ENCODE results near the gene RPS27L.

The RPS27L gene

GRCh38 chr15:63157118-63157843 lies at the start of gene RPS27L:
Gene RPS27L (minus strand): TSS chr15:63157477. CDS start chr15:63157405, 72 bp downstream.
- peak; percentile 93 for DNase-seq (ENCODE audit: low spot score)

- DNase-seq (ENCODE audit: low spot score), result no peak
Measured at GRCh38 chr15:63206079-63206478, 48.8 kb upstream of the RPS27L start.

GRCh38 chr15:63203451-63204090 lies 46.3 kb upstream of the RPS27L start:
- peak; percentile 70 for DNase-seq (ENCODE audit: low spot score)

GRCh38 chr15:63202861-63203260 lies 45.6 kb upstream of the RPS27L start:
- DNase-seq (ENCODE audit: low spot score), result no peak

GRCh38 chr15:63200464-63201249 lies 43.4 kb upstream of the RPS27L start:
- no peak for DNase-seq (ENCODE audit: low spot score)

- DNase-seq (ENCODE audit: low spot score), result no peak
Measured at GRCh38 chr15:63198371-63199250, 41.3 kb upstream of the RPS27L start.

- DNase-seq (ENCODE audit: low spot score), result no peak
Measured at GRCh38 chr15:63197626-63198025, 40.3 kb upstream of the RPS27L start.

GRCh38 chr15:63196842-63197241 lies 39.6 kb upstream of the RPS27L start:
- DNase-seq (ENCODE audit: low spot score), result no peak

GRCh38 chr15:63195569-63196015 lies 38.3 kb upstream of the RPS27L start:
- no peak for DNase-seq (ENCODE audit: low spot score)

- no peak for DNase-seq (ENCODE audit: low spot score)
Measured at GRCh38 chr15:63194880-63195568, 37.7 kb upstream of the RPS27L start.

- DNase-seq (ENCODE audit: low spot score), result no peak
Measured at GRCh38 chr15:63194302-63194701, 37.0 kb upstream of the RPS27L start.

GRCh38 chr15:63192619-63193206 lies 35.4 kb upstream of the RPS27L start:
- DNase-seq (ENCODE audit: low spot score), result no peak

GRCh38 chr15:63191895-63192618 lies 34.8 kb upstream of the RPS27L start:
- DNase-seq (ENCODE audit: low spot score), result no peak

GRCh38 chr15:63190769-63191649 lies 33.7 kb upstream of the RPS27L start:
- no peak for DNase-seq (ENCODE audit: low spot score)

GRCh38 chr15:63189941-63190768 lies 32.9 kb upstream of the RPS27L start:
- DNase-seq (ENCODE audit: low spot score), result peak; percentile 56

GRCh38 chr15:63188926-63189871 lies 31.9 kb upstream of the RPS27L start, which contains the start of gene RAB8B:
Gene RAB8B (plus strand): TSS chr15:63189606. CDS start chr15:63189625, 19 bp downstream.
- peak; percentile 97 for DNase-seq (ENCODE audit: low spot score)

Data from kidney tubule cell (primary cell).